Transverse colon (tissue), 4 donors: ENCODE data around the gene KCNV2. TPM values are rescaled to one million over a fixed set of nuclear protein-coding genes. Genes with fewer than 3 reads are reported as not detected.

Source experiments
- DNase-seq: peaks from one replicate; pipeline ENCODE4 v3.0.0-alpha.2; 2019
- H3K27ac ChIP-seq, 4 donors: fragments of 200-600 bp; sonication (generic); 2 replicates each; pipeline ENCODE4 v1.5.1; 2016 to 2018; ENCODE audit warnings: inconsistent platforms in 4 of 4
- H3K27me3 ChIP-seq: fragments of 200-600 bp; sonication (generic); 2 replicates; pipeline ENCODE4 v1.5.1; 2017; ENCODE audit warnings: inconsistent platforms
- H3K36me3 ChIP-seq, 4 donors: fragments of 200-600 bp; sonication (generic); 2 replicates each; pipeline ENCODE4 v1.5.1; 2017 to 2019; ENCODE audit warnings: inconsistent platforms in 4 of 4
- H3K4me1 ChIP-seq, 4 donors: fragments of 200-600 bp; sonication (generic); 2 replicates each; pipeline ENCODE4 v1.5.1; 2017 to 2020; ENCODE audit warnings: inconsistent platforms in 4 of 4
- H3K4me3 ChIP-seq, 4 donors: fragments of 200-600 bp; sonication (generic); 1 replicate in 1 of 4; 2 replicates in 3 of 4; pipeline versions ENCODE4 v1.5.1 to v1.6.1; 2017 to 2019; ENCODE audit warnings: inconsistent platforms in 4 of 4
- H3K9me3 ChIP-seq, 2 donors: fragments of 200-600 bp; sonication (generic); 2 replicates each; pipeline ENCODE4 v1.5.1; 2017 to 2019; ENCODE audit warnings: inconsistent platforms in 2 of 2
- CTCF ChIP-seq, 5 experiments: fragments of 200-600 bp in 3 of 5; fragments of 450-650 bp in 2 of 5; sonication (generic) in 3 of 5; IDR thresholded peaks; 1 replicate in 2 of 5; 2 replicates in 3 of 5; pipeline ENCODE4 v1.5.1; 2016 to 2017; ENCODE audit warnings: antibody characterized with exemption in 5 of 5, inconsistent platforms in 3 of 5, mild to moderate bottlenecking in 2 of 5, moderate library complexity in 1 of 5
- EP300 ChIP-seq: sonication (generic); formaldehyde crosslinking; IDR thresholded peaks from one replicate; pipeline ENCODE4 v1.6.1; 2017; ENCODE audit warnings: antibody characterized with exemption, low read depth
- POLR2A ChIP-seq: fragments of 450-650 bp; IDR thresholded peaks from one replicate; pipeline ENCODE4 v1.6.1; 2016; ENCODE audit warnings: antibody characterized with exemption, mild to moderate bottlenecking, moderate library complexity
- POLR2AphosphoS5 ChIP-seq, 3 donors: sonication (generic); formaldehyde crosslinking; IDR thresholded peaks; one replicate each; pipeline ENCODE4 v1.6.1; 2016; ENCODE audit warnings: antibody characterized with exemption in 3 of 3
- WGBS, 2 donors: methylation state at CpG; one replicate each; pipeline ENCODE4 v1.1.5; 2018; ENCODE audit warnings: low coverage in 1 of 2; 5-methylcytosine and 5-hydroxymethylcytosine counted together
- in situ Hi-C, 4 donors: fragments of 200-750 bp; cut with MboI; loops; one replicate each; pipeline versions ENCODE4 v1.15.0 to v1.15.1; 2017; ENCODE audit warnings: low sequenced_read_pairs in 3 of 4, low pct_ligation_motif_present in 1 of 4, low pct_unique_long_range_greater_than_20kb in 1 of 4
- intact Hi-C: fragments of 100-400 bp; cut with DNase I; formaldehyde crosslinking; loops from one replicate; pipeline ENCODE4 v1.15.1; 2023; ENCODE audit warnings: low total_unique reads
- total RNA-seq, 4 donors: library from RNA; depleted of rRNA; stranded (reverse); fragments of >200 nt; gene quantifications; one replicate each; pipeline ENCODE4 v1.1.0, GENCODE V29; 2016

KCNV2 gene
- total RNA-seq, 4 donors from 2014 or later = not detected

DNA sequence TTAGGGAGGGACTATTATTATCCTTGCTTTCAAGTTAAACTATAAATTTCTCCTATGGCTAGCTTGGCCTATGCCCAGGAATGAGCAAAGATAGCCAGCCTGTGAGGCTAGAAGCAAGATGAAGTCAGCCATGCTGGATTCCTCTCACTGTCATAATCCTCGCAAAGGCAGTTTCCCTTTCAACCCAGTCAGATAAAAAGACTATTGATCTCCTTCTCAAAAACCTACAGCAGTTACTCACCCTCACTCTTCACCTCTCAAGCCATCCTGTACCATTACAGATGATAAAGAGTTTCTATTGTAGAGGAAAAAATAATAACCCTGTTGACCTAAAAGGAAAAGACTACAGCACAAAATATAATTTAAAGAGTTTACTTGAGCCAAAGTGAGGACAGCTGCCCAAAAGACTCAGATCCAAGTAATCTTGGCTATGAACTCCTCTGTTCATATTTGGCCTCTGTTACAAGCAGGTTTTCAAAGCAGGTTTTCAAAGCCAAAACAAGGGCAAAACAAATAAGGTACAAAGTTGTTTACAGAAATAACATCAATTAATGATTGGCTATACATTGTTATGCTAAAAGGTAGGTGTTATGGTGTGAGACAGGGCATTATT lies 41.7 kb downstream of the KCNV2 start:
- Histone ChIP-seq H3K9me3 (no peaks in the 10 kb centered on the region), H3K36me3 (no peaks in the 10 kb centered on the region), H3K4me3 (no peak overlapping the region), H3K27ac (no peak overlapping the region), H3K27me3 (no peaks in the 10 kb centered on the region), H3K4me1 (no peaks in the 10 kb centered on the region)
- TF ChIP-seq CTCF (IDR thresholded peaks at IDR 0.05) = no peak
- no peak for TF ChIP-seq POLR2A
- TF ChIP-seq POLR2AphosphoS5 (IDR thresholded peaks at IDR 0.05) = no peak
- TF ChIP-seq EP300 = no peak
- WGBS, 2 donors = 0 to 41% methylated on average over 1 of the region's 1 CpG
- intact Hi-C loops (no loop called here), in situ Hi-C loops (no loop called here)
- DNase-seq = no peak

- Histone ChIP-seq H3K36me3 (no peaks in the 10 kb centered on the region), H3K9me3 (no peaks in the 10 kb centered on the region), H3K4me1 (no peaks in the 10 kb centered on the region), H3K27me3 (no peaks in the 10 kb centered on the region), H3K4me3 (no peak overlapping the region), H3K27ac (no peak overlapping the region)
- intact Hi-C loops = no loop called here
- no peak for TF ChIP-seq POLR2A
- no peak for TF ChIP-seq POLR2AphosphoS5 (IDR thresholded peaks at IDR 0.05)
- TF ChIP-seq CTCF (IDR thresholded peaks at IDR 0.05) = no peak
- TF ChIP-seq EP300 = no peak
- 86 to 90% methylated on average over 4 of the region's 4 CpGs for WGBS, 2 donors
- peak; percentile 9 for DNase-seq
- in situ Hi-C loops = no loop called here
These were observed 44.1 kb downstream of the KCNV2 start for GRCh38 chr9:2761424-2761823.

- H3K9me3 ChIP-seq = no peaks in the 10 kb centered on the region
- no peak overlapping the region for H3K4me3 ChIP-seq
- 78 to 88% methylated on average over 3 to 4 of the region's 4 CpGs for WGBS, 2 donors
- H3K27ac ChIP-seq = no peak overlapping the region
- intact Hi-C loops (no loop called here), in situ Hi-C loops (no loop called here)
- TF ChIP-seq POLR2A (no peak), POLR2AphosphoS5 (IDR thresholded peaks at IDR 0.05) (no peak), EP300 (no peak)
- no peaks in the 10 kb centered on the region for H3K36me3 ChIP-seq
- DNase-seq = no peak
- no peaks in the 10 kb centered on the region for H3K4me1 ChIP-seq
- no peaks in the 10 kb centered on the region for H3K27me3 ChIP-seq
These were observed 47.0 kb downstream of the KCNV2 start for GRCh38 chr9:2764353-2764752.

DNA sequence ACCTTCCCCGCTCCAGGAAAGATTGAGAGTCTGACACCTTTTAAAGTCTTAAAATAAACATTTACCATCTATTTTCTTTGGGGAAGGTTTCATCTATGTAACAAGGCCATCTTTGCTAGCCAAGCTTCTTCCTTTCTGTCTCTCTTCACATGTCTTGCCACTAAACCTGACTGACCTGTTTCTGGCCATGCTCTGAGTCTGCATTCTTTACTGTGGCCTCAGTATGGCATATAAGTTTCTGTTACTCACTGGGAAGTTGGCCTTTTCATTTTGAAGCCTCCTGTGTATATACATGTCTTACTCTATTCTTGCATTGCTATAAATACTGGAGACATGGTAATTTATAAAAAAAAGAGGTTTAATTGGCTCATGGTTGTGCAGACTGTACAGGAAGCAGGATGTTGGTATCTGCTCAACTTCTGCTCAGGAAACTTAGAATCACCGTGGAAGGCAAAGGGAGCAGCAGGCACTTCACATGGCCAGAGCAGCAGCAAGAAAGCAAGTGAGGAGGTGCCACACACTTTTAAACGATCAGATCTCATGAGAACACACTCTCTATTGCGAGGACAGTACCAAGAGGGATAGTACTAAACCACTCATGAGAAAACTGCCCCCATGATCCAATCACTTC lies 48.1 kb downstream of the KCNV2 start:
- WGBS, 2 donors = 77 to 85% methylated on average over 3 to 4 of the region's 4 CpGs
- H3K9me3 ChIP-seq = no peaks in the 10 kb centered on the region
- no peaks in the 10 kb centered on the region for H3K27me3 ChIP-seq
- DNase-seq = no peak
- no peaks in the 10 kb centered on the region for H3K4me1 ChIP-seq
- intact Hi-C loops (no loop called here), in situ Hi-C loops (no loop called here)
- H3K27ac ChIP-seq = no peak overlapping the region
- H3K4me3 ChIP-seq = no peak overlapping the region
- TF ChIP-seq POLR2A (no peak), CTCF (IDR thresholded peaks at IDR 0.05) (no peak), EP300 (no peak), POLR2AphosphoS5 (IDR thresholded peaks at IDR 0.05) (no peak)
- peaks cover 0 to 6% (median 0%) of the 10 kb centered on the region in 4 donors for H3K36me3 ChIP-seq
